Measurements from ENCODE around the gene RNF182. TPM values are rescaled to one million over a fixed set of nuclear protein-coding genes. Genes with fewer than 3 reads are reported as not detected.

RNF182 gene
- total RNA-seq, 4 donors from 2014 or later, result 0.40 to 0.50 (median 0.45) TPM; not detected in 1

DNA sequence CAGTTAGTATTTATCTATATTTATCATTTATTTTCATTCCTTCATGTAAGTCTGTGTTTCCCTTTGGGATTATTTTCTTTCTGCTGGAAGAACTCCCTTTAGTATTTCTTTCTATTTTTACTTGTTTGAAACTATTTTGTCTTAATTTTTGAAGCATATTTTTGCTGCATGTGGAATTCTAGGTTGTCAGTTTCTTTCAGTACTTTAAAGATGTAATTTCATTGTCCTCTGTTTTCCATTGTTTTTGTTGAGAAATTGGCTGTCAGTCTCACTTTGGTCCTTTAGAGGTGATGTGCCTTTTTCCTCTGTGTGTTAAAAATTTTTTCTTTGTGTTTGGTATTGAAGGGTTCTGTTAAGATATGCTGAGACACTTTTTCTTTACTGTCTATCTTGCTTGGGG is 17.1 kb downstream of the RNF182 start:
- TF ChIP-seq EP300 (IDR thresholded peaks at IDR 0.05) (no peak), POLR2A (IDR thresholded peaks at IDR 0.05; ENCODE audit: low read depth) (no peak), POLR2AphosphoS5 (IDR thresholded peaks at IDR 0.05) (no peak)
- TF ChIP-seq, protein P1, sequence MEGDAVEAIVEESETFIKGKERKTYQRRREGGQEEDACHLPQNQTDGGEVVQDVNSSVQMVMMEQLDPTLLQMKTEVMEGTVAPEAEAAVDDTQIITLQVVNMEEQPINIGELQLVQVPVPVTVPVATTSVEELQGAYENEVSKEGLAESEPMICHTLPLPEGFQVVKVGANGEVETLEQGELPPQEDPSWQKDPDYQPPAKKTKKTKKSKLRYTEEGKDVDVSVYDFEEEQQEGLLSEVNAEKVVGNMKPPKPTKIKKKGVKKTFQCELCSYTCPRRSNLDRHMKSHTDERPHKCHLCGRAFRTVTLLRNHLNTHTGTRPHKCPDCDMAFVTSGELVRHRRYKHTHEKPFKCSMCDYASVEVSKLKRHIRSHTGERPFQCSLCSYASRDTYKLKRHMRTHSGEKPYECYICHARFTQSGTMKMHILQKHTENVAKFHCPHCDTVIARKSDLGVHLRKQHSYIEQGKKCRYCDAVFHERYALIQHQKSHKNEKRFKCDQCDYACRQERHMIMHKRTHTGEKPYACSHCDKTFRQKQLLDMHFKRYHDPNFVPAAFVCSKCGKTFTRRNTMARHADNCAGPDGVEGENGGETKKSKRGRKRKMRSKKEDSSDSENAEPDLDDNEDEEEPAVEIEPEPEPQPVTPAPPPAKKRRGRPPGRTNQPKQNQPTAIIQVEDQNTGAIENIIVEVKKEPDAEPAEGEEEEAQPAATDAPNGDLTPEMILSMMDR (IDR thresholded peaks at IDR 0.05), result no peak
- Histone ChIP-seq H3K4me1 (no peaks in the 10 kb centered on the region), H3K9me3 (peaks cover 0 to 11% (median 8%) of the 10 kb centered on the region in 4 donors), H3K36me3 (no peaks in the 10 kb centered on the region), H3K27ac (replicated peaks in 1 of 4) (no peak overlapping the region), H3K27me3 (peaks cover 0 to 11% (median 0%) of the 10 kb centered on the region in 4 donors), H3K4me3 (no peak overlapping the region)
- DNase-seq (ENCODE audit: extremely low spot score), result no peak
- intact Hi-C loops (cut with DNase I), result no loop called here

GRCh38 chr6:13943943-13944342 is 19.2 kb downstream of the RNF182 start:
- H3K4me3 ChIP-seq, result no peak overlapping the region
- TF ChIP-seq POLR2AphosphoS5 (IDR thresholded peaks at IDR 0.05) (no peak), POLR2A (IDR thresholded peaks at IDR 0.05; ENCODE audit: low read depth) (no peak), EP300 (IDR thresholded peaks at IDR 0.05) (no peak)
- TF ChIP-seq, protein P1 (IDR thresholded peaks at IDR 0.05), result no peak
- H3K36me3 ChIP-seq, result no peaks in the 10 kb centered on the region
- DNase-seq (ENCODE audit: extremely low spot score), result no peak
- intact Hi-C loops (cut with DNase I), result no loop called here
- H3K4me1 ChIP-seq, result no peaks in the 10 kb centered on the region
- H3K27me3 ChIP-seq, result peaks cover 0 to 11% (median 0%) of the 10 kb centered on the region in 4 donors
- no peak overlapping the region for H3K27ac ChIP-seq (replicated peaks in 1 of 4)
- peaks cover 0 to 11% (median 8%) of the 10 kb centered on the region in 4 donors for H3K9me3 ChIP-seq

GRCh38 chr6:13946506-13946905 is 21.8 kb downstream of the RNF182 start:
- no peaks in the 10 kb centered on the region for H3K36me3 ChIP-seq
- H3K27me3 ChIP-seq, result peaks cover 0 to 11% (median 0%) of the 10 kb centered on the region in 4 donors
- TF ChIP-seq POLR2AphosphoS5 (IDR thresholded peaks at IDR 0.05), result no peak
- no peak for DNase-seq (ENCODE audit: extremely low spot score)
- no peak overlapping the region for H3K4me3 ChIP-seq
- H3K27ac ChIP-seq (replicated peaks in 1 of 4), result no peak overlapping the region
- H3K9me3 ChIP-seq, result peaks cover 0 to 11% (median 8%) of the 10 kb centered on the region in 4 donors
- no peaks in the 10 kb centered on the region for H3K4me1 ChIP-seq
- intact Hi-C loops (cut with DNase I), result no loop called here

DNA sequence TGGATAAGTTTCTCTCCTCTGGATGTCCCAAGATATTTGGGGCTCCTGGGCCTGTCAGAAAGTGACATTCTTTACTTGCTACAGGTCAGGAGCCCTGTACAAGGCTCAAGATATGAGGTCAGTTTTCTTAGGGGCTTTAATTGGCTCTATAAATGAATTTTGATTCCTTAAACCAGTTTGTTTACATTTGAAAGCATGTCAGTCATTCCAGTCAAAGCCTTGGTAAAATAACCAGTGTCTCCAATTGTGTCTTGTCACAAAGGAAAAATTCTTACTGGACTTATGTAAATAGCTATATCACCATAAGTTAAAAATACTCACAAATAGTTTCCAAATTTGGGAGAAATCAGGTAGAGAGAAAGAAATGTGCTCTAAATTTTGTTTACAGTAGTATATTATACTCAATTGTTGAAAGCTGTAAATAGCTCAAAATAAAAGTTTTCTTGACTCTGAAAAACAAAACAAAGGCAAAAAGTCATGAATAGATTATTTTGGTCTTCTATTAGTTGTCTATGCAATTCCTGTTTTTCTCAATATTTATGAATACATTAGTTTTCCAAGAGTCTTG is 22.9 kb downstream of the RNF182 start:
- intact Hi-C loops (cut with DNase I), result no loop called here
- H3K36me3 ChIP-seq, result no peaks in the 10 kb centered on the region
- DNase-seq (ENCODE audit: extremely low spot score), result no peak
- no peak for TF ChIP-seq POLR2AphosphoS5 (IDR thresholded peaks at IDR 0.05)
- no peak for TF ChIP-seq EP300 (IDR thresholded peaks at IDR 0.05)
- no peak for TF ChIP-seq POLR2A (IDR thresholded peaks at IDR 0.05; ENCODE audit: low read depth)
- TF ChIP-seq, protein P1 (IDR thresholded peaks at IDR 0.05), result no peak
- no peak overlapping the region for H3K4me3 ChIP-seq
- H3K9me3 ChIP-seq, result peaks cover 0 to 2% (median 0%) of the 10 kb centered on the region in 4 donors
- no peaks in the 10 kb centered on the region for H3K4me1 ChIP-seq
- H3K27me3 ChIP-seq, result peaks cover 0 to 10% (median 0%) of the 10 kb centered on the region in 4 donors
- H3K27ac ChIP-seq (replicated peaks in 1 of 4), result no peak overlapping the region

- TF ChIP-seq, protein P1 (IDR thresholded peaks at IDR 0.05), result no peak
- TF ChIP-seq POLR2A (IDR thresholded peaks at IDR 0.05; ENCODE audit: low read depth) (no peak), POLR2AphosphoS5 (IDR thresholded peaks at IDR 0.05) (no peak), EP300 (IDR thresholded peaks at IDR 0.05) (no peak)
- 83% methylated on average over 7 of the region's 7 CpGs for WGBS
- Histone ChIP-seq H3K27ac (replicated peaks in 1 of 4) (no peak overlapping the region), H3K9me3 (no peaks in the 10 kb centered on the region), H3K4me3 (no peak overlapping the region), H3K36me3 (no peaks in the 10 kb centered on the region), H3K27me3 (peaks cover 0 to 5% (median 0%) of the 10 kb centered on the region in 4 donors), H3K4me1 (no peaks in the 10 kb centered on the region)
- no peak for DNase-seq (ENCODE audit: extremely low spot score)
- intact Hi-C loops (cut with DNase I), result no loop called here
Measured at GRCh38 chr6:13952101-13952500, 27.3 kb downstream of the RNF182 start.

All from esophagus muscularis mucosa (tissue), 4 donors.